ENCODE measurements around the gene CREB5.

CREB5 gene

GRCh38 chr7:28840592-28840995 lies 428.3 kb downstream of the CREB5 start:
- Histone ChIP-seq H3K9me3 (ENCODE audit: control insufficient read depth in 5 of 5, low read length in 5 of 5) (no peaks in the 10 kb centered on the region), H3K4me3 (ENCODE audit: low read depth in 1 of 5, low read length in 5 of 5) (no peak overlapping the region)

DNA sequence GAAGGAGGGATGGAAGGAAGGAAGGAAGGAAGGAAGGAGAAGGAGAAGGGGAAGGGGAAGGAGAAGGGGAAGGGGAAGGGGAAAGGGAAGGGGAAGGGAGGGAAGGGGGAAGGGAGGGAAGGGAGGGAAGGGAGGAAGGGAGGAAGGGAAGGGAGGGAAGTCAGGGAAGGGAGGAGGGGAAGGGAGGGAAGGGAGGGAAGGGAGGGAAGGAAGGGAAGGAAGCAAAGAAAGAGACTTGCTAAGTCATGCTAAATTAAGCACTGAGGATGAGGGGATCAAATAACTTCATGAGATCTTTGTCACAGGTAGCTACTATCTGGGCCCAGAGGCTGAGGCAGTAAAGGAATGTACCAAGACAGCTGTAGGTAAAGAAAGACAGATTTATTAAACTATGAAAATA lies 429.4 kb downstream of the CREB5 start:
- Histone ChIP-seq H3K36me3 (ENCODE audit: control insufficient read depth in 5 of 5, insufficient read depth in 5 of 5, low read length in 5 of 5) (no peaks in the 10 kb centered on the region), H3K9me3 (ENCODE audit: control insufficient read depth in 5 of 5, low read length in 5 of 5) (peaks cover 0 to 5% (median 3%) of the 10 kb centered on the region in 5 donors), H3K4me3 (ENCODE audit: low read depth in 1 of 5, low read length in 5 of 5) (no peak overlapping the region), H3K27ac (ENCODE audit: low read depth, low read length) (no peak overlapping the region), H3K4me1 (ENCODE audit: control insufficient read depth in 5 of 5, insufficient read depth in 5 of 5, low read length in 5 of 5) (no peaks in the 10 kb centered on the region), H3K27me3 (ENCODE audit: control insufficient read depth in 5 of 5, insufficient read depth in 4 of 5, low read length in 5 of 5) (no peaks in the 10 kb centered on the region), H3K9ac (ENCODE audit: low read length in 5 of 5) (no peak overlapping the region)

More at GRCh38 chr7:28840592-28840995, 428.3 kb downstream of the CREB5 start:
- no peak overlapping the region for H3K27ac ChIP-seq (ENCODE audit: low read depth, low read length)
- no peaks in the 10 kb centered on the region for H3K4me1 ChIP-seq (ENCODE audit: control insufficient read depth in 5 of 5, insufficient read depth in 5 of 5, low read length in 5 of 5)
- H3K9ac ChIP-seq (ENCODE audit: low read length in 5 of 5) = no peak overlapping the region
- H3K27me3 ChIP-seq (ENCODE audit: control insufficient read depth in 5 of 5, insufficient read depth in 4 of 5, low read length in 5 of 5) = no peaks in the 10 kb centered on the region
- no peaks in the 10 kb centered on the region for H3K36me3 ChIP-seq (ENCODE audit: control insufficient read depth in 5 of 5, insufficient read depth in 5 of 5, low read length in 5 of 5)

DNA sequence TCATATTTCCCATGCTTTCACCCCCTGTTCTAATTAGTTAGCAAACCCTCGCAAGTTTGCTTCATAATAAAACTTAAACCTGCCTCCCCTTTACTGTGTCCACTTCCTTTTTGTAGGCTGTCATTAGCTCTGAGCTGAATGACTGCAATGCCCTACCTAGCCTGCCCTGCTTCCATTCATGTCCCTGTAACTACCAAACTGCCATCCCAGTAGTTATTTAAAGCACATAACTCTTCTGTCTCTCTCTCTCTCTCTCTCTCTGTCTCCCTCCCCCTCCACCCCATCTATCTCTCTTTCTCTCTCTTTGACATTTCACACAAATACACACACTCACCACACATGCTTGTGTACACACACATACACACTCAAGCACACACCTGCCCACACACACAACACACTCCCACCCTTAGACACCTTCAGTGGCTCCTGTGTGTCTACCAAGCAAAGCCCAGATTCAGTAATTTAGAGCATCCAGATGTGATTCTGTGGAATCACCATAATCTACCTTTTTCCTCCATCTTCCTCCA lies 430.5 kb downstream of the CREB5 start:
- Histone ChIP-seq H3K4me3 (ENCODE audit: low read depth in 1 of 5, low read length in 5 of 5) (no peak overlapping the region), H3K4me1 (ENCODE audit: control insufficient read depth in 5 of 5, insufficient read depth in 5 of 5, low read length in 5 of 5) (no peaks in the 10 kb centered on the region), H3K9me3 (ENCODE audit: control insufficient read depth in 5 of 5, low read length in 5 of 5) (peaks cover 0 to 5% (median 3%) of the 10 kb centered on the region in 5 donors), H3K27ac (ENCODE audit: low read depth, low read length) (no peak overlapping the region), H3K36me3 (ENCODE audit: control insufficient read depth in 5 of 5, insufficient read depth in 5 of 5, low read length in 5 of 5) (no peaks in the 10 kb centered on the region), H3K9ac (ENCODE audit: low read length in 5 of 5) (no peak overlapping the region), H3K27me3 (ENCODE audit: control insufficient read depth in 5 of 5, insufficient read depth in 4 of 5, low read length in 5 of 5) (peaks cover 0 to 6% (median 0%) of the 10 kb centered on the region in 5 donors)

GRCh38 chr7:28845106-28845505 lies 432.8 kb downstream of the CREB5 start:
- H3K4me3 ChIP-seq (ENCODE audit: low read depth in 1 of 5, low read length in 5 of 5) = no peak overlapping the region
- H3K27ac ChIP-seq (ENCODE audit: low read depth, low read length) = no peak overlapping the region
- H3K36me3 ChIP-seq (ENCODE audit: control insufficient read depth in 5 of 5, insufficient read depth in 5 of 5, low read length in 5 of 5) = no peaks in the 10 kb centered on the region
- no peaks in the 10 kb centered on the region for H3K4me1 ChIP-seq (ENCODE audit: control insufficient read depth in 5 of 5, insufficient read depth in 5 of 5, low read length in 5 of 5)
- H3K9me3 ChIP-seq (ENCODE audit: control insufficient read depth in 5 of 5, low read length in 5 of 5) = peaks cover 0 to 5% (median 3%) of the 10 kb centered on the region in 5 donors
- H3K9ac ChIP-seq (ENCODE audit: low read length in 5 of 5) = no peak overlapping the region
- peaks cover 0 to 10% (median 0%) of the 10 kb centered on the region in 5 donors for H3K27me3 ChIP-seq (ENCODE audit: control insufficient read depth in 5 of 5, insufficient read depth in 4 of 5, low read length in 5 of 5)

DNA sequence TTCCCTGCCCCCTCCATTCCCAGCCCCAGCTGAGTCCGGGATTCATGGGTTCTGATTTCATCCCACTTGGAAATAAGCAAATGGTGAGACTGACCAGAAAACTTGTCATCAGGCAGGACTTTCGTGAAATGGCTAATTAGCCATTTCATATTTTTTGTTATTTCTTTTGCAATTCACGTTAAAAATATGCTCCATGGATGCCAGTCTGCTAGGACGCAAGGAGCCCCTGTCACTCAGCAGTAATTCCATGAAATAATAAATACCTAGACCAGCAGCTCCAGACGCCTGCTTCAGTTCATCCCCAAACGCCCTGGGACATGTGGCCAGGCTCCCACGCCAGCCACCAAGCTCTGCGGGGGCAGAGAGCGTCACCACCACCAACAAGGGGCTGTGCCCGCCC lies 434.9 kb downstream of the CREB5 start:
- Histone ChIP-seq H3K27me3 (ENCODE audit: control insufficient read depth in 5 of 5, insufficient read depth in 4 of 5, low read length in 5 of 5) (peaks cover 0 to 13% (median 0%) of the 10 kb centered on the region in 5 donors), H3K9me3 (ENCODE audit: control insufficient read depth in 5 of 5, low read length in 5 of 5) (peaks cover 0 to 5% (median 3%) of the 10 kb centered on the region in 5 donors), H3K27ac (ENCODE audit: low read depth, low read length) (no peak overlapping the region), H3K4me1 (ENCODE audit: control insufficient read depth in 5 of 5, insufficient read depth in 5 of 5, low read length in 5 of 5) (no peaks in the 10 kb centered on the region), H3K9ac (ENCODE audit: low read length in 5 of 5) (no peak overlapping the region), H3K36me3 (ENCODE audit: control insufficient read depth in 5 of 5, insufficient read depth in 5 of 5, low read length in 5 of 5) (no peaks in the 10 kb centered on the region), H3K4me3 (ENCODE audit: low read depth in 1 of 5, low read length in 5 of 5) (no peak overlapping the region)

DNA sequence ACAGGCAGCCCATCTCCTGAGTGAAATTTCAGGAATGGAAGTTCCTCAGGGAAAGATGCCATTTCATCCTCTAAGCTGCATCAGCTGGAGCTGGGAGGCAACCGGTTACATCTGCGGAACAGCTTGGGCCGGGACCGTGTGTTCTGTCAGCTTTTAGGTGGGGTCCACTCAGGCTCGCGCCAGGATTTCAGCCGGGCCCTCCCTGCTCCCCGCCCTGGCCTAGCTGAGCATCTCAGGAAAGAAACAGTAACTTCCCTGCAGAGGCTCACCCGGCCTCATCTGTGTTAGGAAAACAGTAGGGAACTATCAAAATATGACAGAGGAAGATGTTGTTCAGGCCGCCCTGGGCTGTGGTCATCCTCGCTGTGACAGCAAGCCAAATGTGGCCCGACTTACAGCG lies 435.4 kb downstream of the CREB5 start:
- H3K4me3 ChIP-seq (ENCODE audit: low read depth in 1 of 5, low read length in 5 of 5) = no peak overlapping the region
- H3K36me3 ChIP-seq (ENCODE audit: control insufficient read depth in 5 of 5, insufficient read depth in 5 of 5, low read length in 5 of 5) = no peaks in the 10 kb centered on the region
- peaks cover 0 to 13% (median 0%) of the 10 kb centered on the region in 5 donors for H3K27me3 ChIP-seq (ENCODE audit: control insufficient read depth in 5 of 5, insufficient read depth in 4 of 5, low read length in 5 of 5)
- no peak overlapping the region for H3K27ac ChIP-seq (ENCODE audit: low read depth, low read length)
- no peak overlapping the region for H3K9ac ChIP-seq (ENCODE audit: low read length in 5 of 5)
- no peaks in the 10 kb centered on the region for H3K4me1 ChIP-seq (ENCODE audit: control insufficient read depth in 5 of 5, insufficient read depth in 5 of 5, low read length in 5 of 5)
- peaks cover 0 to 5% (median 3%) of the 10 kb centered on the region in 5 donors for H3K9me3 ChIP-seq (ENCODE audit: control insufficient read depth in 5 of 5, low read length in 5 of 5)

- Histone ChIP-seq H3K27me3 (ENCODE audit: control insufficient read depth in 5 of 5, insufficient read depth in 4 of 5, low read length in 5 of 5) (peaks cover 4 to 18% (median 8%) of the 10 kb centered on the region in 5 donors), H3K9me3 (ENCODE audit: control insufficient read depth in 5 of 5, low read length in 5 of 5) (peaks cover 0 to 5% (median 3%) of the 10 kb centered on the region in 5 donors), H3K27ac (ENCODE audit: low read depth, low read length) (no peak overlapping the region), H3K4me3 (ENCODE audit: low read depth in 1 of 5, low read length in 5 of 5) (no peak overlapping the region), H3K9ac (ENCODE audit: low read length in 5 of 5) (no peak overlapping the region), H3K36me3 (ENCODE audit: control insufficient read depth in 5 of 5, insufficient read depth in 5 of 5, low read length in 5 of 5) (no peaks in the 10 kb centered on the region), H3K4me1 (ENCODE audit: control insufficient read depth in 5 of 5, insufficient read depth in 5 of 5, low read length in 5 of 5) (peaks cover 0 to 9% (median 5%) of the 10 kb centered on the region in 5 donors)
Observed at GRCh38 chr7:28848906-28849305, 436.6 kb downstream of the CREB5 start.

DNA sequence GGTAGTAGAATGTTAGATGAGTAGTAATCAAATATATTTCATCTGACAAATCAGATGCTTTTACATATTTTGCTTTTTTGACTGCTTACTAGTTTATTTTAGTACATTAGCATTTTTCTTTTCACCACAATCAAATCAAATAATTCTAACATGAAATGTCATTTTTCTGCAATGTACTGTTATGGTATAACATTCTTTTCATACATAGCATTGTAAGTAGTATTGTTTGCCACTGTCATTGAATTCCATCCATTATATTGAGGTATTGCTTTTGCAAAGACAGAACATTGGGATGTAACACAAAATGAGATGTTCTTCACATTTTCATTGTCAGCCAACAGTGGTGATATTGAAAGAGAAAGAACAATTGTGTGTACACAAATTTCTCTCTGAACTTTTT lies 438.4 kb downstream of the CREB5 start:
- no peak overlapping the region for H3K9ac ChIP-seq (ENCODE audit: low read length in 5 of 5)
- no peaks in the 10 kb centered on the region for H3K36me3 ChIP-seq (ENCODE audit: control insufficient read depth in 5 of 5, insufficient read depth in 5 of 5, low read length in 5 of 5)
- peaks cover 0 to 16% (median 11%) of the 10 kb centered on the region in 5 donors for H3K4me1 ChIP-seq (ENCODE audit: control insufficient read depth in 5 of 5, insufficient read depth in 5 of 5, low read length in 5 of 5)
- H3K27me3 ChIP-seq (ENCODE audit: control insufficient read depth in 5 of 5, insufficient read depth in 4 of 5, low read length in 5 of 5) = peaks cover 5 to 22% (median 9%) of the 10 kb centered on the region in 5 donors
- H3K27ac ChIP-seq (ENCODE audit: low read depth, low read length) = no peak overlapping the region
- H3K9me3 ChIP-seq (ENCODE audit: control insufficient read depth in 5 of 5, low read length in 5 of 5) = peaks cover 0 to 5% (median 3%) of the 10 kb centered on the region in 5 donors
- no peak overlapping the region for H3K4me3 ChIP-seq (ENCODE audit: low read depth in 1 of 5, low read length in 5 of 5)

DNA sequence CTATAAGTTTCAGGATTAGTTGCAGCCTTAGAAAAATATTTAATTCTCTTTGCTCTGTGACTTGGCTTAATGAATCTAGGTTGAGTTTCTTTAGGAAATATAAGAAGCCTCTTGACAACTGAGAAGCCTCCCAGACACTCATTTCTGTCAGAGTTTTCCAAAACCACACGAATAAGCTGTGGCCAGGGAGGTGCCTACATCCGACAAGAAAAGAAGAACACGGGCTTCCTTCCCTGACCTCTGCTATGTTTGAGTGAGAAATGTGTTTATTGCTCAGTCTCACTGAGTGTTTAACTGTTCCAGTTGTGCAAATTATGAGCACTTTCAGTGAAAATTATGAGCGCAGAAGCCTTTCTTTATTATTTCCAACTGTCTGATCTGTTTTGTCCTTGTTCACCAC lies 440.8 kb downstream of the CREB5 start:
- H3K36me3 ChIP-seq (ENCODE audit: control insufficient read depth in 5 of 5, insufficient read depth in 5 of 5, low read length in 5 of 5) = no peaks in the 10 kb centered on the region
- peaks cover 5 to 13% (median 8%) of the 10 kb centered on the region in 5 donors for H3K27me3 ChIP-seq (ENCODE audit: control insufficient read depth in 5 of 5, insufficient read depth in 4 of 5, low read length in 5 of 5)
- no peak overlapping the region for H3K4me3 ChIP-seq (ENCODE audit: low read depth in 1 of 5, low read length in 5 of 5)
- peaks cover 0 to 16% (median 11%) of the 10 kb centered on the region in 5 donors for H3K4me1 ChIP-seq (ENCODE audit: control insufficient read depth in 5 of 5, insufficient read depth in 5 of 5, low read length in 5 of 5)
- H3K9me3 ChIP-seq (ENCODE audit: control insufficient read depth in 5 of 5, low read length in 5 of 5) = no peaks in the 10 kb centered on the region
- H3K9ac ChIP-seq (ENCODE audit: low read length in 5 of 5) = no peak overlapping the region
- H3K27ac ChIP-seq (ENCODE audit: low read depth, low read length) = no peak overlapping the region

DNA sequence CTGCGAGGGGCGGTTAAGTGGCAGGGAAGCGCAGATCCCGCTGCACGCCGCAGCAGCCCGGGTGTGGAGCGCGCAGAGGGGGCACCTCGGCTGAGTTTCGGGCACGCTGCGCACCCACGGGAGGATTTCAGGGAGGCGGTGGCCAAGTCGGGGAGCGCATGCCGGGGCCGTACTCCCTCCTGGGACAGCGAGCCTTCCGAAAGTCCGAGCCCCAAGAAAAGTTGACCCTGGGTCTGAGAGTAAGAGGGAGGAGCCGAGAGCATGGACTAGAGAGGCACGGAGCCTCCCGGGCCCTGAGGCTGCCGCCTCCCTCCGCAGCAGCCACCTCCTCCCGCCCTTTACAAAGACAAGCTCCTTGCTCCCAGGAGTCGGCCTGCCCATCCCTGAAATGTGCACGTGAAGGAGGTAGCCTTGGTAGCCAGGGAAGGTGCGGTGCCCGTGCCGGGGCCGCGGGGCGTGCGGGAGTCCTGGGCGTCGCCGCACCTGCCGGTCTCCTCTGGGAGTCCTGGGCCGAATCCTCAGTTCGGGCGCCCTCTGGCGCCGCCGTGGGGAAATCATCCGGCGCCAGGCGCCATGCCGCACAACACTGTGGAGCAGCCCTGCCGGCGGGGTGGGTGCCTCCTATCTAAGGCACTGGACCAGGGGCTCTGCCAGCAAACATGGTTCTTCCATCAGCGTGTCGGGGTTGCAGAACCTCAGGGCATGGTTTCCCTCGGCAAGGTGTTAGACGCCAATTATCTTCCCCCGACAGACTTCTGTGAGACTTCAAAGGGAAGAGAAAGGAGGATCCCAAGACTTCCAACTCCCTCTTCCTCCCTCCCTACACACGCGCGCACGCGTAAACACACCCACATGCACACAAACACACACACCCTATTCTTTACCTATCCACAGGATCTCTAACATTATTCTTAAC lies 441.8 kb downstream of the CREB5 start:
- Histone ChIP-seq H3K27me3 (ENCODE audit: control insufficient read depth in 5 of 5, insufficient read depth in 4 of 5, low read length in 5 of 5) (peaks cover 5 to 12% (median 9%) of the 10 kb centered on the region in 5 donors), H3K27ac (ENCODE audit: low read depth, low read length) (no peak overlapping the region), H3K9ac (ENCODE audit: low read length in 5 of 5) (peak overlapping the region in 2 of 5 donors; percentile 55 to 62)

More for the DNA sequence above, 441.8 kb downstream of the CREB5 start:
- peak overlapping the region; percentile 31 to 73 (median 69) for H3K4me3 ChIP-seq (ENCODE audit: low read depth in 1 of 5, low read length in 5 of 5)
- H3K36me3 ChIP-seq (ENCODE audit: control insufficient read depth in 5 of 5, insufficient read depth in 5 of 5, low read length in 5 of 5) = no peaks in the 10 kb centered on the region
- no peaks in the 10 kb centered on the region for H3K9me3 ChIP-seq (ENCODE audit: control insufficient read depth in 5 of 5, low read length in 5 of 5)
- H3K4me1 ChIP-seq (ENCODE audit: control insufficient read depth in 5 of 5, insufficient read depth in 5 of 5, low read length in 5 of 5) = peaks cover 0 to 16% (median 11%) of the 10 kb centered on the region in 5 donors

Data from subcutaneous abdominal adipose tissue (tissue), 5 donors.